Testis (tissue), 3 donors: ENCODE results near the gene UPK2. TPM values are rescaled to one million over a fixed set of nuclear protein-coding genes. Genes with fewer than 3 reads are reported as not detected.

Experiments
- DNase-seq: peaks from one replicate; pipeline ENCODE4 v3.0.0-alpha.2; 2019
- H3K27ac ChIP-seq, 2 donors: fragments of 200-600 bp; sonication (generic); one replicate each; pipeline ENCODE4 v1.5.1; 2019
- H3K27me3 ChIP-seq: fragments of 200-600 bp; sonication (generic); one replicate; pipeline ENCODE4 v1.5.1; 2019
- H3K36me3 ChIP-seq: fragments of 200-600 bp; sonication (generic); one replicate; pipeline ENCODE4 v1.5.1; 2017; ENCODE audit warnings: low read depth; ENCODE audit errors: missing control alignments
- H3K4me1 ChIP-seq: fragments of 200-600 bp; sonication (generic); one replicate; pipeline ENCODE4 v1.5.1; 2019
- H3K4me3 ChIP-seq, 2 donors: fragments of 200-600 bp; sonication (generic); one replicate each; pipeline ENCODE4 v1.5.1; 2017 to 2019
- H3K9me3 ChIP-seq: fragments of 200-600 bp; sonication (generic); one replicate; pipeline ENCODE4 v1.5.1; 2017
- POLR2A ChIP-seq: fragments of 450-650 bp; IDR thresholded peaks from one replicate; pipeline ENCODE4 v1.6.1; 2017; ENCODE audit warnings: antibody characterized with exemption, mild to moderate bottlenecking, moderate library complexity
- WGBS, 2 donors: methylation state at CpG; one replicate each; pipeline ENCODE4 v1.1.5; 2018; 5-methylcytosine and 5-hydroxymethylcytosine counted together
- intact Hi-C: fragments of 100-400 bp; cut with DNase I; formaldehyde crosslinking; loops from one replicate; pipeline ENCODE4 v1.15.1; 2023; ENCODE audit warnings: low total_unique reads
- polyA plus RNA-seq: library from polyadenylated mRNA; stranded (reverse); fragments of 350-450 nt; fragmentation: Illumina TruSeq; extraction: RNeasy Lipid Tissue Mini Kit (QIAGEN cat#74804); gene quantifications from one replicate; pipeline ENCODE4 v1.2.3, GENCODE V29; 2014; ENCODE audit warnings: low read depth, low replicate concordance; ENCODE audit not compliant: insufficient read depth
- total RNA-seq, 2 donors: library from RNA; depleted of rRNA; stranded (reverse); fragments of >200 nt; gene quantifications; one replicate each; pipeline ENCODE4 v1.2.3, GENCODE V29; 2016
- TF ChIP-seq, protein P1 (sequence below), 3 experiments: fragments of 450-650 bp in 2 of 3; fragments of 200-600 bp in 1 of 3; sonication (generic) in 1 of 3; IDR thresholded peaks; one replicate each; pipeline ENCODE4 v1.5.1; 2016 to 2019; ENCODE audit warnings: antibody characterized with exemption in 3 of 3, mild to moderate bottlenecking in 2 of 3, moderate library complexity in 1 of 3

UPK2 gene
- total and polyA plus RNA-seq, 3 donors from 2014 or later: 0.50 to 0.68 TPM; not detected in 1

DNA sequence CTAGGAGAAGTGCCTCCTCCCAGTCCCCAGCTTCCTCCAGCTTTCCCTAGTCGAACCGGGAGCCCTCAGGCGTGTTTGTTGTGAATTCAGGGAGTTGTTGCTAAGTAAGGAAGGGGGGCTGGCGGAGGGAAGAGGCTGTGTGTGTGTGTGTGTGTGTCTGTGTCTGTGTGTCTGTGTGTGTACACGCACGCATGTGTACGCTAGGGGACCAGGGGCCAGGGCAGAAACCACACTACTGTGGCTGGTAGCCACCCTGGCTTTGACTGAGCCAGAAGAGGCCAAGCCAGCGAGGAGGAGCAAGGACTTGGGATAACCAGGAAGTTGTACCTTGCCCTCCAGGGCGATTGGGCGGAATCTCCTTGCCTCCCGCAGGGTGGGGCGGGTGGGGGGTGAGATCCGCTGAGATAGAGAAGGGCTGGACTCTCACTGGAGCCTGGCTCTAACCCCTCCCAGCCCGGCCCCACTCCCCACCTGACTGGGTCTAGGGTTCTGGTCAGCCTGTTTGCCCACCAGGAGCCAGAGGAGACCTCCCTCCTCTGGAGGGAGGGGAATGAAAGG, 37.9 kb upstream of the UPK2 start:
- TF ChIP-seq, protein P1, sequence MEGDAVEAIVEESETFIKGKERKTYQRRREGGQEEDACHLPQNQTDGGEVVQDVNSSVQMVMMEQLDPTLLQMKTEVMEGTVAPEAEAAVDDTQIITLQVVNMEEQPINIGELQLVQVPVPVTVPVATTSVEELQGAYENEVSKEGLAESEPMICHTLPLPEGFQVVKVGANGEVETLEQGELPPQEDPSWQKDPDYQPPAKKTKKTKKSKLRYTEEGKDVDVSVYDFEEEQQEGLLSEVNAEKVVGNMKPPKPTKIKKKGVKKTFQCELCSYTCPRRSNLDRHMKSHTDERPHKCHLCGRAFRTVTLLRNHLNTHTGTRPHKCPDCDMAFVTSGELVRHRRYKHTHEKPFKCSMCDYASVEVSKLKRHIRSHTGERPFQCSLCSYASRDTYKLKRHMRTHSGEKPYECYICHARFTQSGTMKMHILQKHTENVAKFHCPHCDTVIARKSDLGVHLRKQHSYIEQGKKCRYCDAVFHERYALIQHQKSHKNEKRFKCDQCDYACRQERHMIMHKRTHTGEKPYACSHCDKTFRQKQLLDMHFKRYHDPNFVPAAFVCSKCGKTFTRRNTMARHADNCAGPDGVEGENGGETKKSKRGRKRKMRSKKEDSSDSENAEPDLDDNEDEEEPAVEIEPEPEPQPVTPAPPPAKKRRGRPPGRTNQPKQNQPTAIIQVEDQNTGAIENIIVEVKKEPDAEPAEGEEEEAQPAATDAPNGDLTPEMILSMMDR (IDR thresholded peaks at IDR 0.05): no peak
- no peak for TF ChIP-seq POLR2A
- H3K9me3 ChIP-seq: no peaks in the 10 kb centered on the region
- H3K36me3 ChIP-seq: no peaks in the 10 kb centered on the region
- H3K27me3 ChIP-seq: no peaks in the 10 kb centered on the region
- WGBS, 2 donors: 34 to 45% methylated on average over 12 to 14 of the region's 14 CpGs
- DNase-seq: peak; percentile 75
- H3K4me1 ChIP-seq: peaks cover 99% of the 10 kb centered on the region
- peak overlapping the region in 1 of 2 donors; percentile 0 for H3K4me3 ChIP-seq
- intact Hi-C loops: no loop called here
- H3K27ac ChIP-seq: peak overlapping the region; percentile 83 to 94

DNA sequence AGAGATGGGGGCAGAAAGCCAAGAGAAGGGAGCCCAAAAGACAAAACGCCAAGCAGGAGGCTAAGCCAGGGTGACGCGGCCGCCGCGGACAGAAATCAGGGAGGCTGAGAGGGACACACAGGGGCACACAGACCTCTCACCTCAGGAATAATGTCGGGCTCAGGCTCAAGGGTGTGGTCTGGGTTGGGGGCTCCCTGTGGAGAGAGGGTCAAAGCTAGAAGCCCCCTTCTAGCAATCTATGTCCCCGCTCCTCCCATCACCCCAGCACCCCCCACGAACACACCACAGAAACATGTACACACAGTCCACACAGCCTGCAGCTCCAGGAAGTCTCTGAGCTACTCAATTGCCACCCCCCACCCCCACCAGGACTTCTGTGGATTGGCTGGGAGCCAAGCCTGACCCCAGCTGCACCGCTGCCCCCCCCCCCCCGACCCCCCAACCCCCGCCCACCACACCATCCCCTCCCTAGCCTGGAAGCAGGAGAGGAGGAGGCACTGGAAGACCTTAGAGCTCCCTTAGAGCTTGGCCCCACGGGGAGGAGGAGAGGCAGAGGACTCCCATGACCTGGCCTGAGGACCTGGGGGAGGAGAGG, 37.3 kb upstream of the UPK2 start:
- intact Hi-C loops: no loop called here
- H3K27ac ChIP-seq: peak overlapping the region; percentile 83 to 94
- H3K36me3 ChIP-seq: no peaks in the 10 kb centered on the region
- peaks cover 98% of the 10 kb centered on the region for H3K4me1 ChIP-seq
- H3K27me3 ChIP-seq: no peaks in the 10 kb centered on the region
- H3K9me3 ChIP-seq: no peaks in the 10 kb centered on the region
- H3K4me3 ChIP-seq: peak overlapping the region in 1 of 2 donors; percentile 0
- TF ChIP-seq POLR2A: no peak
- TF ChIP-seq, protein P1 (IDR thresholded peaks at IDR 0.05): no peak
- WGBS, 2 donors: 25 to 41% methylated on average over 9 to 13 of the region's 13 CpGs
- DNase-seq: peak; percentile 40

DNA sequence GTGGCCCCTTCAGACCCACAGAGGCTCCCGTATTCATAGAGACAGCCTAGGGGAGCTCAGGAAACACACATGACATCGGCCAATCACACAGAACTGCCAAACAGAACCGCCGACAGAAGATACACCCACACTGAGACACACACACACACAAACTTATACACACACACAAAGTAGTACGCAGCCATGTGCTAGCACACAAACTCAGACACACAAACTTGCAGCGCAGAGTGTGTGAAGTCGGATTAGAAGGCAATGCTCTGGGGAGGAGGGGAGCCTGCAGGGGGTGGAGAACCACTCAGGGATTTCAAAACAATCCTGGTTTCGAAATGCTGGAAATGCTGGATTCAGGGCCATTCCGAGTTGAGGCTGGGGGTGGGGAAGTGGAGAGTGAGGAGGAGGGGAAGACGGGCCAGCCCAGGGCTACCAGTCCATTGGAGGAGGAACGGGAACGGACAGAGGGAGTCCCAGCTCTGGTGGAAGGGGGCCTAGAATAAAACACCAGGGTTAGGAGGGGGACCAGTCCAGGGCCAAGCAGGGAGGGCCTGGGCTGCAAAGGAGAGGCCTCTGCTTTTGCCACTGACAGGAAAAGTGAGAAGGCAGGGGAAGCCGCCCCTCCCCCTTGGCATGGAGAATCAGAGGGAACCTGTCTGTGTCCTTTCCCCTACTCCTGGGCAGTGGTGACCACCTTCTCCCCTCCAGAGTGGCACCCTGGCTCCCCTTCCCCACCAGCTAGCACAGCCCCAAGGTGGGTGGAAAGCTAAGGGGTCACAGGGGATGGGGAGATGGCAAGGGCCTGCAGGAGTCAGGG, 34.8 kb upstream of the UPK2 start:
- Histone ChIP-seq H3K27me3 (no peaks in the 10 kb centered on the region), H3K36me3 (no peaks in the 10 kb centered on the region), H3K4me1 (peaks cover 77% of the 10 kb centered on the region), H3K27ac (peak overlapping the region; percentile 88 to 94), H3K4me3 (peak overlapping the region; percentile 6 to 53), H3K9me3 (no peaks in the 10 kb centered on the region)
- no peak for TF ChIP-seq POLR2A
- TF ChIP-seq, protein P1 (IDR thresholded peaks at IDR 0.05): no peak
- intact Hi-C loops: no loop called here
- whole genome bisulfite sequencing, 2 donors: 27 to 35% methylated on average over 13 of the region's 13 CpGs
- DNase-seq: peak; percentile 75

DNA sequence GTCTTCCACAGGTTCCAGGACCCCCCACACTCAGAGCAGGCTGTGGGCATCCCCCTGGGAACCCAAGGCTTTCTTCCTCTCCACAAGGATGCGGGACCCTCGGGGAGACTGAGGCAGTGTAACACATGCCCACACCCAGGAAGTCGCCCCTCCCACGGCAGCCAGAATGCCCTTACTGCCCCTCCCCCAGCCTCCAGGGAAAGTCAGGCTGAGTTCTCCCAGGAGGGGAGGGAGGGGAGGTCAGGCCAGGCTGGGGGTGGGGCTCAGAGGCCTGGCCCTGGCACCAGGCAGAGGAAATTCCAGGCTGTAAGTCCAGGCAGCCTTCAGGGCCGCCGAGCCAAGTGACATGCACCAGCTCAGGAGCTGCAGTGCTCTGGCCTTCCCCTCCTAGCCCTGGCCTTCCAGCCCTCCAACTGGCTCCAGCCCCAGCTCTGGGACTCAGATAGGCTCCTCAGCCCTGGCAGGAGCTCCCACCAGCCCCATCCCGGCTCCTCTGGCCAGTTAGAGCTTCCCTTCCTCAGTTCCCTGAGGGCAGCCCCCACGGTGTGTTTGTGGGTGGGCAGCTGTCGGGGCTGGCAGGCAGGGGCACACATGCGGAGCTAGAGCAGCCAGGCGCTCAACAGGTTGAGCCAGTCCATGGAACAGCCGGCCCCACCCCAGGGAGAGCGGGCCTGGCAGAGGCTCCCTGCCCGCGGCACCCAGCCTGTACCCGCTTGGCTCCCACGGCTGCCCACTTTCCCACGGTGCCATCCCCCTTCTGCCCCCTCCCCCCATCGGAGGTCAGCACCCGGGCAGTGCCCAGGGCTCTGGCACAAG, 34.0 kb upstream of the UPK2 start:
- Histone ChIP-seq H3K27me3 (no peaks in the 10 kb centered on the region), H3K27ac (peak overlapping the region; percentile 88 to 94), H3K4me3 (peak overlapping the region; percentile 53 to 75), H3K9me3 (no peaks in the 10 kb centered on the region), H3K36me3 (no peaks in the 10 kb centered on the region), H3K4me1 (peaks cover 70% of the 10 kb centered on the region)
- TF ChIP-seq POLR2A: no peak
- TF ChIP-seq, protein P1 (IDR thresholded peaks at IDR 0.05): no peak
- 29 to 50% methylated on average over 2 to 19 of the region's 20 CpGs for WGBS, 2 donors
- DNase-seq: peak; percentile 91
- intact Hi-C loops: no loop called here
